T1000 (cell line): ENCODE measurements around the gene TCF4.

ENCODE experiments used
- DNase-seq: peaks from one replicate; lab custom pipeline; 2025; ENCODE audit warnings: mixed read lengths; lab: John Stamatoyannopoulos, UW

TCF4 gene

GRCh38 chr18:55544014-55544413 lies 44.0 kb downstream of the TCF4 start:
- no peak for DNase-seq

DNA sequence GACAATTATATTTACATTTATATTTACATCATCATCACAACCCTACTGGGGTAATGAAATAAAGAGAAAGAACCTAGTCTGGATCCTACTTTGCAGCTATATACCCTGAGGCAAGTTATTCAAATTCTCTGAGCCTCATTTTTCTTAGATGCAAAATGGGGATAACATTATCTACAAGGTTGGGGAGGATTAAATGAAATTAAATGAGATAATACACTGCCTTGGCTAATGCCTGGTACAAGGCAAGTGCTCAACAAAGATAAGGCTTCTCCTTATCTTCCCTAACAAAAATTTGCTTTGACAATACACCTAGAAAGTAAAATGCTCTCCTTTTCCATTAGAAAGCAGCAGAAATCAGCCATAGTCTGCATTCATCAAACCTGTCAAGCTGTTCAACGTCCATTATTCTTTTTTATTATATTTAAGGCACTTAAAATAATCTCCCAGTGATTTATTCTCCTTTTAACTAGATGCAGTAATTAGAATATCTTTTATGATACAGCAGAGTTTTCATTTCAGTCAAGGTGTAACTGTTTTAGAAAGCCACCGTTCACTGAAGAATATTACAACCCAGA lies 44.8 kb downstream of the TCF4 start:
- no peak for DNase-seq

- DNase-seq = no peak
These were observed 46.4 kb downstream of the TCF4 start for GRCh38 chr18:55541571-55541970.

- DNase-seq = no peak
These were observed 48.8 kb downstream of the TCF4 start for GRCh38 chr18:55539240-55539639.

GRCh38 chr18:55534996-55535395 lies 53.0 kb downstream of the TCF4 start:
- no peak for DNase-seq

DNA sequence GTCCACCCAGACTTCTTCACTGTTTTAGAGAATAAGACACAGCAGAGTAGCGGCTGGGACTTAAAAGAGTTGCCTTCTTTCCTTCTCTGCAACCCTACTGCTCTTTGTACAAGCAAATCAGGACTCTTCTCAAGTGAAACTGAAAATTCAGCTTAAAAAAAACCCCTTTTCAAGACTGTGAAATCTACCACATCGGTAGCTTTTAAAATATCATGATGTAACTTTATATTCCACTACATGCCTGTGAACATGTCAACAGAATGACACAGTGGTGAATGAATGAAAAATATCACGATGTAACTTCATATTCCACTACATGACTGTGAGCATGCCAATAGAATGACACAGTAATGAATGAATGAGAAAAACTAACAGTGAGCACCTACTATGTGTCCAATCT lies 53.4 kb downstream of the TCF4 start:
- no peak for DNase-seq

- no peak for DNase-seq
These were observed 57.8 kb downstream of the TCF4 start for GRCh38 chr18:55530166-55530565.

- DNase-seq = no peak
These were observed 58.4 kb downstream of the TCF4 start for GRCh38 chr18:55529581-55529980.

GRCh38 chr18:55525845-55526244 lies 62.1 kb downstream of the TCF4 start:
- DNase-seq = no peak

DNA sequence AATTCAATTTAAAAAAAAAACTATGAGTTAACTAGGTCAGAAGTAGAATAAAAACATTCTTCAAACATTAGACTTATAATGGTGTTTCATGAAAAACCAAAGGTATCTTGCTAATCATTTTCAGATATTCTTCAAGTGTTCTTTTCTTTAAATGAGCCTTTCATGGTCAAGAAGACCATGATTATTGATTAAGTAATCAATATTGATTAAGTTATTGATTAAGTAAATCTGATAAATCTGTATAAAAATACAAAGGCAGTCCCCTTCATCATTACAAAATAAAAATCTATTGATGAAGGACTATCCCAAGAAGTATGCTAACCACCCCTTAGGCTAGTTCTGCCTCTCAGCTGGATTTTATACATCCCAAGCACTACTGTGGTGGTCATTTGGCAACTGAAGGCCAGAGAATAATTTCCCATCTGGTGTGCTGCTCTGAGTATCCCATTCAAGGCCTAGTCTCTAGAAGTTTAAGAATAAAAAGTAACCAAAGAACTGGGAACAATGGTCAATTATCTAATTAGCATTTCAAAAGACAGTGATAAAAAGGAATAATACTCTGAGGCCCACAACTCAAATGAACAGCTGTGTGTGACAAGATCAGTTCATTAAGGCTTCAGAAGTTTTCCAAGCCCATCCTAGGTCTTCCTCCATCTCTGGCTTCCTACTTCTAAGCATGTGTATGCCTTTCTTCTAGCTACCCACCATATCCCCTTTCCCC lies 63.5 kb downstream of the TCF4 start:
- no peak for DNase-seq

- DNase-seq = no peak
These were observed 65.0 kb downstream of the TCF4 start for GRCh38 chr18:55523001-55523400.

DNA sequence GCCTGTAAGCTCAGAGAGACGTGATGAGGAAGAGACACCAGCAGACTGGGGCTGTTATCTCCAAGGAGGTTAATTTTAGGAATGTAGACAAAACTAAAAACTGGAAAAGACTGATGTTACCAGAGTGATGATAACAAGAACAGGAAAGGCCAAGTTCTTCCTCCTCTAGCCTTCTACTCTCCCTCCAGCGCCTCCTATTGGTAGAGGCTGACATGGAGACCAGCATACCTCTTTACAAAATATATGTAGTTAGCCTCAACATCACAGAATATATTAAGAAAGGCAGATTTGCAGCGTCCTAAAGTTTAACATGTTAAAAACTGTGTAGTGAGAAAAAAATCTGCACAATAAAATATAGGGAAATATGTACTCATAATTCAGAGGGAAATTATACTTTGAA lies 66.0 kb downstream of the TCF4 start:
- no peak for DNase-seq

DNA sequence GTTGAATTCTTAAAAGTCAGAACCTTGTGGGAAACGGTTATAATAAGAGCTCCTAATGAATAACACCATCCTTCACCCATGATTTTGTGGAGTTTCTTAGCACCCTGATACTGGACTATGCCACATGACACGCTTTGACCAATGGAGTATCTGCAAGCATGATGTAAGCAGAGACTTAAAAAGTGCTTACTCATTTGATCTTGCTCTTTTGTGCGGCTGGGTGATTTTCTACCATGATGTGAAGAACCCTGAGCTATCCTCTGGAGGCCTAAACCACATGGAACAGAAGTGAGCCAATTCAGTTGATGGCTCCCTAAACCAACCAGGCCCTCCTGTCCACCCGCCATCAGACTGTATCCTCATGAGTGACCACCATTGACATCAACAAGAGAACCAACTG lies 70.9 kb downstream of the TCF4 start:
- no peak for DNase-seq

GRCh38 chr18:55515941-55516710 lies 71.9 kb downstream of the TCF4 start:
- no peak for DNase-seq

GRCh38 chr18:55515214-55515613 lies 72.8 kb downstream of the TCF4 start:
- no peak for DNase-seq

GRCh38 chr18:55513161-55513560 lies 74.8 kb downstream of the TCF4 start:
- DNase-seq = no peak

DNA sequence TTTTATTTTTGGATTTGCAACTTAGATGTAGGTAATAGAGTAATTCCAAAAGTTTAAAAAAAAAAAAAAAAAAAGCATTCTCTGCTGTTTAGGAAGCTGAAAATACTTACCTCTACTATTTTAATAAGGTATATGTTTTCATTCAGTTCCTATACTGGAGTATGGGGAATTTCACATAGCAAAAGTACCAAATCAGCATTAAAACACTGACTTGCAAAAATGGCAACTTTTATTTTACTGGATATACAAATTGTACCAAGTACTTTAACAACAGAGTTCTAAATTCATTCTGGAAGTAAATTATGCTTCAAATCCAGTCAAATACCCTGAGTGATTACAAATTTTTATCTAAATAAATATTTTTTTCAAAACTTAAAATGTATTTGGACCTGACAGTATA lies 76.7 kb downstream of the TCF4 start:
- DNase-seq = no peak

GRCh38 chr18:55510809-55511208 lies 77.2 kb downstream of the TCF4 start:
- no peak for DNase-seq

GRCh38 chr18:55509631-55510324 lies 78.2 kb downstream of the TCF4 start:
- DNase-seq = no peak

GRCh38 chr18:55508651-55509050 lies 79.3 kb downstream of the TCF4 start:
- DNase-seq = no peak

DNA sequence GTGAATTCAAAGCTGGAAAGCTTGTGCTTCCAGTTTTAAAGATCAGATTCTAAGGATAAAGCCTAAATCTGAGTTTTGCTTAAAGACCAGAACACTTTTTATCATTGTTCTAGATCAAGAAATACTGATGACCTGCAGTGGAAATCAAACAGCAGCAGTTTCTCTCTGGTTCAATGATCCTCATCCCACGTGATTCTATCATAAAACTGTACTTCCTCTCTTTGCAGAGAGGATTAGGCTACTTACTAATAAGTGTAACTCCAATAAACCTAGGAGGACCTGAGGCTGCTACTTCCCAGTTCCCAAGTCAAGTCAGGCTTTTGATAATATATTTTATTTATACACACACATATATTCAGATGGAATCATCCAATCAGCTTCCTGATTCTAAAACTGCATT lies 81.9 kb downstream of the TCF4 start:
- no peak for DNase-seq

DNA sequence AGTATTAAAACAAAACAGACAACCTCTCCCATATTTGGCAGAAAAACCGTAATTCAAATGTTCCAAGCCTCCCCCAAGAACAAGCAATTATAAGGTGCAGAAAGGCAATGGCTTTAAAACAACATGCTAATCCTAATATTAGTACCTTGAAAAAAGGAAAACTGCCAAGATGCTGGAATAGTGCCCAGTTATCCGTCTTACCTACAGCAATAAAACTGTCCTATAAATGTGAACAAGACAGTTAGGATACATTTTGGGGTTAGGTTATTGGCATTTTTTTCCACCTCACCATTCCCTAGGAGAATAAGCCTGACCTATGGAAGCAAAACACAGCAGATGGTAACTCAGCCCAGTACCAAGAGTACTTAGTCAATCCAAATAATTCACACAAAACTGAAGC lies 83.2 kb downstream of the TCF4 start:
- no peak for DNase-seq
